UCSD-AML1 (cell line): ENCODE results near the gene CDC5L.
"Not testable (repeated sequence)": the region's sequence is repeated elsewhere in the genome, so short reads cannot be mapped to it uniquely, and the experiment has no call there.

Experiments used
- DNase-seq: peaks from one replicate; lab custom pipeline; 2025; ENCODE audit not compliant: unreplicated experiment; lab: John Stamatoyannopoulos, UW

CDC5L gene

GRCh38 chr6:44410363-44410762, 22.9 kb downstream of the CDC5L start:
- DNase-seq, result no peak

GRCh38 chr6:44411141-44411540, 23.6 kb downstream of the CDC5L start:
- no peak for DNase-seq

- DNase-seq, result no peak
These were observed 27.9 kb downstream of the CDC5L start for GRCh38 chr6:44415449-44415848.

- no peak for DNase-seq
These were observed 28.5 kb downstream of the CDC5L start for GRCh38 chr6:44415873-44416502.

- no peak for DNase-seq
These were observed 35.0 kb downstream of the CDC5L start for GRCh38 chr6:44422531-44422930.

GRCh38 chr6:44423306-44423705, 35.8 kb downstream of the CDC5L start:
- DNase-seq, result no peak

GRCh38 chr6:44425951-44426350, 38.4 kb downstream of the CDC5L start:
- no peak for DNase-seq

- no peak for DNase-seq
These were observed 41.2 kb downstream of the CDC5L start for GRCh38 chr6:44428682-44429081.

- DNase-seq, result no peak
These were observed 42.8 kb downstream of the CDC5L start for GRCh38 chr6:44430326-44430725.

GRCh38 chr6:44431118-44431725, 43.7 kb downstream of the CDC5L start:
- no peak for DNase-seq

GRCh38 chr6:44432227-44432626, 44.7 kb downstream of the CDC5L start:
- no peak for DNase-seq

GRCh38 chr6:44432726-44433125, 45.2 kb downstream of the CDC5L start:
- DNase-seq, result no peak

GRCh38 chr6:44435500-44435899, 48.0 kb downstream of the CDC5L start:
- DNase-seq, result no peak

- DNase-seq, result no peak
These were observed 51.3 kb downstream of the CDC5L start for GRCh38 chr6:44438827-44439226.

- DNase-seq, result no peak
These were observed 52.0 kb downstream of the CDC5L start for GRCh38 chr6:44439270-44440045.

GRCh38 chr6:44441091-44441855, 53.8 kb downstream of the CDC5L start:
- no peak for DNase-seq

- no peak for DNase-seq
These were observed 54.7 kb downstream of the CDC5L start for GRCh38 chr6:44442236-44442635.

- DNase-seq, result no peak
These were observed 55.4 kb downstream of the CDC5L start for GRCh38 chr6:44442833-44443444.

- DNase-seq, result no peak
These were observed 57.3 kb downstream of the CDC5L start for GRCh38 chr6:44444853-44445252.

- no peak for DNase-seq
These were observed 59.3 kb downstream of the CDC5L start for GRCh38 chr6:44446626-44447300.

GRCh38 chr6:44449181-44449580, 61.7 kb downstream of the CDC5L start:
- not testable (repeated sequence) for DNase-seq
